GM12878 (cell line): ENCODE data around the gene PEX11B. TPM values are rescaled to one million over a fixed set of nuclear protein-coding genes. Genes with fewer than 3 reads are reported as not detected.

Experiments
- BHLHE40 ChIP-seq, 2 experiments: fragments of 450-650 bp in 1 of 2; IDR thresholded peaks; 2 replicates each; pipeline ENCODE4 v1.6.1; 2011 to 2017; ENCODE audit warnings: low read depth in 2 of 2, borderline replicate concordance in 1 of 2, improper control_type of control experiment in 1 of 2, low read length in 1 of 2, mild to moderate bottlenecking in 1 of 2
- BMI1 ChIP-seq: fragments of 450-650 bp; IDR thresholded peaks from 2 replicates; pipeline ENCODE4 v1.6.1; 2016; ENCODE audit warnings: mild to moderate bottlenecking, moderate library complexity, borderline replicate concordance
- DPF2 ChIP-seq: fragments of 450-650 bp; IDR thresholded peaks from 2 replicates; pipeline ENCODE4 v1.6.1; 2017; ENCODE audit warnings: mild to moderate bottlenecking
- EED ChIP-seq: sonication (generic); IDR thresholded peaks from 2 replicates; pipeline ENCODE4 v1.6.1; 2016; ENCODE audit warnings: antibody characterized with exemption, low read depth
- IKZF1 ChIP-seq: fragments of 450-650 bp; conservative IDR thresholded peaks from 2 replicates; pipeline ENCODE4 v1.6.1; 2017; ENCODE audit warnings: antibody characterized with exemption, mild to moderate bottlenecking
- polyA plus RNA-seq, 11 experiments: library from polyadenylated mRNA; depleted of rRNA in 4 of 11; unstranded in 6 of 11; stranded (reverse) in 5 of 11; fragments of >200 nt; fragmentation: Nextera tagmentation in 4 of 11; fragmentation: Illumina TruSeq in 1 of 11; extraction: Ambion mirVana in 4 of 11; extraction: Trizol in 1 of 11; gene quantifications; 1 replicate in 1 of 11; 2 replicates in 10 of 11; pipeline versions ENCODE4 v1.2.1 to v1.2.3, GENCODE V29; 2011 to 2016; ENCODE audit warnings: inconsistent platforms in 2 of 11, missing spikeins in 2 of 11, low read depth in 1 of 11
- total RNA-seq, 4 experiments: library from RNA; depleted of rRNA in 3 of 4; stranded (reverse); fragments of >200 nt in 3 of 4; fragmentation: Illumina TruSeq in 1 of 4; extraction: Trizol in 1 of 4; gene quantifications; 2 replicates each; pipeline versions ENCODE4 v1.2.1 to v1.2.3, GENCODE V29; 2013 to 2021
- TF ChIP-seq, protein P1 (sequence below): fragments of 450-650 bp; IDR thresholded peaks from 2 replicates; pipeline ENCODE4 v1.6.1; 2017; ENCODE audit warnings: mild to moderate bottlenecking, moderate library complexity

The PEX11B gene
- total and polyA plus RNA-seq, 10 of the 15 experiments (the other 5 are each of a cell fraction or from before 2014, with no cell fraction given) = 24.9 to 129 (median 40.7) TPM

DNA sequence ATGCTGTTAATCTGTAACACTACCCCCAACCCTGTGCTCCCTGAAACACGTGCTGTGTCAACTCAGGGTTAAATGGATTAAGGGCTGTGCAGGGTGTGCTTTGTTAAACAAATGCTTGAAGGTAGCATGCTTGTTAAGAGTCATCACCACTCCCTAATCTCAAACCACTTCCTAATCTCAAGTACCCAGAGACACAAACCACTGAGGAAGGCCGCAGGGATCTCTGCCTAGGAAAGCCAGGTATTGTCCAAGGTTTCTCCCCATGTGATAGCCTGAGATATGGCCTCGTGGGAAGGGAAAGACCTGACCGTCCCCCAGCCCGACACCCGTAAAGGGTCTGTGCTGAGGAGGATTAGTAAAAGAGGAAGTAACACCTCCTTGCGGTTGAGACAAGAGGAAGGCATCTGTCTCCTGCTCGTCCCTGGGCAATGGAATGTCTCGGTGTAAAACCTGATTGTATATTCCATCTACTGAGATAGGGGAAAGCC lies 14.0 kb upstream of the PEX11B start (continued):
- TF ChIP-seq, protein P1, sequence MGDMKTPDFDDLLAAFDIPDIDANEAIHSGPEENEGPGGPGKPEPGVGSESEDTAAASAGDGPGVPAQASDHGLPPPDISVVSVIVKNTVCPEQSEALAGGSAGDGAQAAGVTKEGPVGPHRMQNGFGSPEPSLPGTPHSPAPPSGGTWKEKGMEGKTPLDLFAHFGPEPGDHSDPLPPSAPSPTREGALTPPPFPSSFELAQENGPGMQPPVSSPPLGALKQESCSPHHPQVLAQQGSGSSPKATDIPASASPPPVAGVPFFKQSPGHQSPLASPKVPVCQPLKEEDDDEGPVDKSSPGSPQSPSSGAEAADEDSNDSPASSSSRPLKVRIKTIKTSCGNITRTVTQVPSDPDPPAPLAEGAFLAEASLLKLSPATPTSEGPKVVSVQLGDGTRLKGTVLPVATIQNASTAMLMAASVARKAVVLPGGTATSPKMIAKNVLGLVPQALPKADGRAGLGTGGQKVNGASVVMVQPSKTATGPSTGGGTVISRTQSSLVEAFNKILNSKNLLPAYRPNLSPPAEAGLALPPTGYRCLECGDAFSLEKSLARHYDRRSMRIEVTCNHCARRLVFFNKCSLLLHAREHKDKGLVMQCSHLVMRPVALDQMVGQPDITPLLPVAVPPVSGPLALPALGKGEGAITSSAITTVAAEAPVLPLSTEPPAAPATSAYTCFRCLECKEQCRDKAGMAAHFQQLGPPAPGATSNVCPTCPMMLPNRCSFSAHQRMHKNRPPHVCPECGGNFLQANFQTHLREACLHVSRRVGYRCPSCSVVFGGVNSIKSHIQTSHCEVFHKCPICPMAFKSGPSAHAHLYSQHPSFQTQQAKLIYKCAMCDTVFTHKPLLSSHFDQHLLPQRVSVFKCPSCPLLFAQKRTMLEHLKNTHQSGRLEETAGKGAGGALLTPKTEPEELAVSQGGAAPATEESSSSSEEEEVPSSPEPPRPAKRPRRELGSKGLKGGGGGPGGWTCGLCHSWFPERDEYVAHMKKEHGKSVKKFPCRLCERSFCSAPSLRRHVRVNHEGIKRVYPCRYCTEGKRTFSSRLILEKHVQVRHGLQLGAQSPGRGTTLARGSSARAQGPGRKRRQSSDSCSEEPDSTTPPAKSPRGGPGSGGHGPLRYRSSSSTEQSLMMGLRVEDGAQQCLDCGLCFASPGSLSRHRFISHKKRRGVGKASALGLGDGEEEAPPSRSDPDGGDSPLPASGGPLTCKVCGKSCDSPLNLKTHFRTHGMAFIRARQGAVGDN = peak; percentile 97
- TF ChIP-seq BMI1 = peak; percentile 5; the same call in 1 of the 2 replicates
- peak; percentile 91 for TF ChIP-seq EED
- TF ChIP-seq BHLHE40 (IDR thresholded peaks at IDR 0.05; ENCODE audit: borderline replicate concordance in 1 of 2, low read depth in 2 of 2, low read length in 1 of 2) = peak; percentile 75 to 85
- TF ChIP-seq IKZF1 = peak; percentile 87
- TF ChIP-seq DPF2 = peak; percentile 87
